Nephron (organoid): ENCODE data around the gene ARL8A.

Source experiments
- H3K27ac Mint-ChIP-seq, 3 experiments: 2 replicates each; pipeline ENCODE4 v1.8.0; 2020; ENCODE audit warnings: mixed read lengths in 3 of 3, mild to moderate bottlenecking in 2 of 3, moderate library complexity in 1 of 3
- H3K27me3 Mint-ChIP-seq: 2 replicates; pipeline ENCODE4 v1.8.0; 2021; ENCODE audit warnings: low read depth, mild to moderate bottlenecking, moderate library complexity, mixed read lengths
- H3K36me3 Mint-ChIP-seq: 2 replicates; pipeline ENCODE4 v1.8.0; 2020; ENCODE audit warnings: low read depth, mixed read lengths
- H3K4me1 Mint-ChIP-seq: 2 replicates; pipeline ENCODE4 v1.8.0; 2020; ENCODE audit warnings: mixed read lengths
- H3K4me3 Mint-ChIP-seq, 3 experiments: 2 replicates each; pipeline ENCODE4 v1.8.0; 2020; ENCODE audit warnings: mild to moderate bottlenecking in 3 of 3, mixed read lengths in 3 of 3, moderate library complexity in 2 of 3
- H3K9me3 Mint-ChIP-seq: 2 replicates; pipeline ENCODE4 v1.8.0; 2020; ENCODE audit warnings: mixed read lengths
- TF ChIP-seq, protein P1 (sequence below), 3 experiments: fragments of 200-600 bp; sonication (generic); IDR thresholded peaks; one replicate each; pipeline ENCODE4 v1.5.0; 2021; ENCODE audit warnings: antibody characterized with exemption in 3 of 3; ENCODE audit not compliant: unreplicated experiment in 3 of 3

ARL8A gene

DNA sequence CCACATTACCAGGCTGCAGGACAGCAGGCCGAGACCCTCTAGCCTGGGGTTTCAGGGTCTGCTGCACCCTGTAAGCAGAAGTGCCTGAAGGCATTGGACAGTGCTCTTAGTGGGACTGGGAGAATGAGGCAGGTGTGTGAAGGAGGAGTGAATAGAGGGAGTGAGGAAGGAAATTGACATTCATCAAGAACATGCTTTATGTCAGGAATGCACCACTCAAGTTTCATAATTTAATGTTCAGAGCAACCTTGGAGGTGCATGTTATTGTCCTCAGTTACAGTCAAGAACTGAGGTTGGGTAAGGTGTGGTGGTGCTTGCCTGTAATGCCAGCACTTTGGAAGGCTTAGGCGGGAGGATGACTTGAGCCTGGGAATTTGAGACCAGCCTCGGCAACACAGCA, 33.6 kb downstream of the ARL8A start:
- Mint-ChIP-seq H3K9me3 (no peaks in the 10 kb centered on the region), H3K27ac (peak overlapping the region in 2 of 3 experiments; percentile 14 to 64), H3K36me3 (no peaks in the 10 kb centered on the region), H3K27me3 (no peaks in the 10 kb centered on the region), H3K4me3 (no peak overlapping the region), H3K4me1 (peaks cover 18% of the 10 kb centered on the region)
- TF ChIP-seq, protein P1, sequence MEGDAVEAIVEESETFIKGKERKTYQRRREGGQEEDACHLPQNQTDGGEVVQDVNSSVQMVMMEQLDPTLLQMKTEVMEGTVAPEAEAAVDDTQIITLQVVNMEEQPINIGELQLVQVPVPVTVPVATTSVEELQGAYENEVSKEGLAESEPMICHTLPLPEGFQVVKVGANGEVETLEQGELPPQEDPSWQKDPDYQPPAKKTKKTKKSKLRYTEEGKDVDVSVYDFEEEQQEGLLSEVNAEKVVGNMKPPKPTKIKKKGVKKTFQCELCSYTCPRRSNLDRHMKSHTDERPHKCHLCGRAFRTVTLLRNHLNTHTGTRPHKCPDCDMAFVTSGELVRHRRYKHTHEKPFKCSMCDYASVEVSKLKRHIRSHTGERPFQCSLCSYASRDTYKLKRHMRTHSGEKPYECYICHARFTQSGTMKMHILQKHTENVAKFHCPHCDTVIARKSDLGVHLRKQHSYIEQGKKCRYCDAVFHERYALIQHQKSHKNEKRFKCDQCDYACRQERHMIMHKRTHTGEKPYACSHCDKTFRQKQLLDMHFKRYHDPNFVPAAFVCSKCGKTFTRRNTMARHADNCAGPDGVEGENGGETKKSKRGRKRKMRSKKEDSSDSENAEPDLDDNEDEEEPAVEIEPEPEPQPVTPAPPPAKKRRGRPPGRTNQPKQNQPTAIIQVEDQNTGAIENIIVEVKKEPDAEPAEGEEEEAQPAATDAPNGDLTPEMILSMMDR (IDR thresholded peaks at IDR 0.05; ENCODE audit: unreplicated experiment in 3 of 3): no peak

DNA sequence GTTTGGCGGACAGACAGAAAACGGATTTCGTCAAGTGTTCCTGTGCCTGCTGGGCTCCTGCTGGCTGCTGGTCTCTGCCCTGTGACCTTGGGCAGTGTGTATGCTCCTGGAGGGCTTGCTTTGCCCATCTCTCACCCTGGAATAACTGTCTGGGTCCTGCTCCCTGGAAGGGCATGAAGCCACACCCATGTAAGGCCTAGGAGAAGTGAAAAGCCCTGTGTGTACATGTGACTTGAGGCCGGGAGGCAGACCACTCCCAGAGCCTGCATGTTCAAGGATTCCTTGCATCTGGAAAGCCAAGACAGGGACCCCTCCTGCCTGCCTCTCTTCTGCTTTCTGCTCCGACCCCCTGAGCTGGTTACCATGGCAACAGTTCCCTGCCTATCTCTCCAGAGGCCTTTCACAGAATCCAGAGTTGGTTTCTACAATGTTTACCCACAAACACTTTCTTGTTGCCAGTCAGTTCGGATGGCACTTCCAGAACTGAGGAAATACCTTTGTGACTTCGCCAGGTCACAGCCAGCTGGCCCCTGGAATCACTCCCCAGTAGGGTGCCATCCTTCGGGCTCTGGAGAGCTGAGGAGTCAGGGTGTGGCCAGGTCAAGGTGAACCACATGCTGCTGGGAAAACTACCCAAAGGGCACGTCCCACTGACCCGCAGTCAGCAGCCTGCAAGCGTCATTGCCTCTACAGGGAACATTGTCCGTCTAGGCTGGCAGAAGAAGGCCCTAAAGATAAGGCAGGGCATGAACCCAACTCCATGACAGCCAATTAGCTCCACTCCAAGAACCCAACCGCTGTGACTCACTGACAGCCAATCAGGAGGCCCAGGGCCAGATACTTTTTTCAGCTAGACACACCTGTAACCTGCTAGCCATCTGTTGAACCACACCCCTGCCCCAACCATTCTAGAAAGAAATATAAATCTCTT, 36.5 kb downstream of the ARL8A start:
- H3K36me3 Mint-ChIP-seq: no peaks in the 10 kb centered on the region
- TF ChIP-seq, protein P1 (IDR thresholded peaks at IDR 0.05; ENCODE audit: unreplicated experiment in 3 of 3): no peak
- no peaks in the 10 kb centered on the region for H3K27me3 Mint-ChIP-seq
- H3K27ac Mint-ChIP-seq: peak overlapping the region; percentile 13 to 57 (median 46)
- H3K4me1 Mint-ChIP-seq: peaks cover 16% of the 10 kb centered on the region
- no peak overlapping the region for H3K4me3 Mint-ChIP-seq
- H3K9me3 Mint-ChIP-seq: no peaks in the 10 kb centered on the region

DNA sequence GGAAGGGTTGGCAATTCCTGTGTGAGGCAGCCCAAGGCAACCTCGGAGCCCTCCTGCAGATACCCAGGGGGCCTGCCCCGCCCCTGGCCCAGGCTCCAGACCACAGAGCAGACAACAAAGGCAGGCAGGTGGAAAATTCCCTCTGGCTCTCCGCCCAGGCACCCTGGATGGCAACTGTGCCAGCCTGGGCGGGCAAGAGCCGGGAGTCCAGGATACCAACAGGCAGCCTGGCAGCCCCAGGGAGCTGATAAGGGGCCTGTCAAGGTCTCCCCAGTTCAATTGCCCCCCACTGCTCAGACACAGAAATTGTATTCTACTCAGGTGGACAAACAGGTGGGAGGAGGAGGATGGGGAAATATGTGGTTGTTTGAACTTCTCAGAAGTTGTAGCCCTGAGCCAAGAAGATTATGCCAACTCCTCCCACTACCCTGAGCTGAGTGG, 37.2 kb downstream of the ARL8A start:
- Mint-ChIP-seq H3K36me3 (no peaks in the 10 kb centered on the region), H3K4me1 (peaks cover 13% of the 10 kb centered on the region), H3K27me3 (no peaks in the 10 kb centered on the region), H3K27ac (peak overlapping the region in 2 of 3 experiments; percentile 13 to 57), H3K9me3 (no peaks in the 10 kb centered on the region), H3K4me3 (no peak overlapping the region)
- TF ChIP-seq, protein P1 (IDR thresholded peaks at IDR 0.05; ENCODE audit: unreplicated experiment in 3 of 3): no peak

DNA sequence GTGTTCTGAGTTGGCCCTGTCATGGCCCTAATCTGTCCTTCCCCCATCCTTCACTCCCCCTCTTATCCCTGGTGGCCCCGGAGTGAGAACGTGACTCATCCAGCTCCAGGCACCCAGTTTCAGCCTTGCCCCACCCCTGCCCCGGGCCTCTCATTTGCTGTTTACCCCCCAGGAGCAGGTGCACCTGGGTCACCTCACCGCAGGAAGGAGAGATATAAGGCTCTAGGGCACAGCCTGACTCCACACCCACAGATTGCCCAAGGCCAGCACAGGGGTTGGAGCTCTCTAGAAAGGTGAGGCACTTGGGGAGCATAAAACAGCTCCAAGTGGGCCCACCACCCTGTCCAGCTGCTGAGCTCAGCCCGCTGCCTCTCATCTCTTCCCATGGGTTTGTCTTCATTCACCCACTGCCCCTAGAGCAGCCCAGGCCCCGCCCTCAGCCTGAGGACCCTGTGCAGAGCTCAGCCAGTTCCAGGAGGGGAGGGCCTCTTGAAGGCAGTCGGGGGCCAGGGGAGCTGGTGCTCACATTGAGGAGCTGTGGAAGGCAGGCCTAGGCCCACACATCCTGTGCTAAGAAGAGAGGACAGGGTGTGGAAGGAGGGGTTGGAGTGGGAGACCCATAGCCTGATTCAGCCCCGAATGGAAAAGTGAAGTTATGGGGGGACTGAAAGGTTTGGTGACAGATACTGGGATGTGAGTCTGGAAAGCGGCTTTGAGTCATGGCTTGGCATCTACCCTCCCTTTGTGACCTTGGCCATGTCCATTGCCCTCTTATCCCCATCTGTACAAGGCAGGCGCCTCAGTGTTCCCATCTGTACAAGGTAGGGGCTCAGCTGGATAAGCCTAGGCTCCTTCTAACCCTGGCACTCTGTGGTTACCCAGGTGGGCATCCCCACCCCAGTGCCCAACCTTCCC, 37.9 kb downstream of the ARL8A start:
- TF ChIP-seq, protein P1 (IDR thresholded peaks at IDR 0.05; ENCODE audit: unreplicated experiment in 3 of 3): no peak
- no peaks in the 10 kb centered on the region for H3K9me3 Mint-ChIP-seq
- peaks cover 13% of the 10 kb centered on the region for H3K4me1 Mint-ChIP-seq
- no peaks in the 10 kb centered on the region for H3K27me3 Mint-ChIP-seq
- H3K36me3 Mint-ChIP-seq: no peaks in the 10 kb centered on the region
- H3K4me3 Mint-ChIP-seq: no peak overlapping the region
- peak overlapping the region in 1 of 3 experiments; percentile 57 for H3K27ac Mint-ChIP-seq

DNA sequence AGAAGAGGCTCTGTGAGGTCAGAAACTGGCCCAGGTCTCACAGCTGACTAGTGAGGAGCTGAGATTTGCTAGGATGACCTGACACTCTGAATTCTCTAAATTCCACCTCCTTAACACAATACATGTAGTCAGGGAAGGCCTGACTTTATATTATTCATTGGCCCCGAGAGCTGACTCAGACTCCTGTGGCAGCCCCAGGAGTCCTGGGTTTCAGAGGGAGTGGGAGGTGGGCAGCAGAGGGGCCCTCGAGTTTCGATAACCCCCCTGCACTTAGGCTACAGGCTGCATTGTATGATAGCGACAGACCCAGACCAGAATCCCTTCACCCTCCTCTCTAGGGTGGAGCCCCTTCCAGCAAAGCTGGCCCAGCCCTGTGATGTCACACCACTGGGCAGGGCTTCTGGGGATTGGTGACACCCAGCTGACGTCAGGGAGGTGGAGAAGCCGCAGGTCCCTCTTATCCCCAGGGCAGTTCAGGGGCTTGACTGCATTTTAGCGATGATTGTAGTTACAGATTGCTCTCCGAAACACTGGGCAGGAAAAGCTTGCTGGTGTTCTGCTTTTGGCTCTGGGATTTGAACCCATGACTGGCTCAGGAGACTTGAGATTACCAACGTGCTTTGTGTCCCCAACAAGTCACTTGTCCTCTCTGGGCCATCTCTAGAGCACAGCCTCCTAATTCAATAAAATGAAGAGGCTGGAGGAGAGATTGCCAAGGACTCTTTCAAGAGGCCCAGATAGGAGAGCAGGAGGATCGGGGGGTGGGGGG, 38.8 kb downstream of the ARL8A start:
- Mint-ChIP-seq H3K27me3 (no peaks in the 10 kb centered on the region), H3K27ac (peak overlapping the region; percentile 25 to 68 (median 32)), H3K4me1 (peaks cover 13% of the 10 kb centered on the region), H3K36me3 (no peaks in the 10 kb centered on the region), H3K4me3 (no peak overlapping the region), H3K9me3 (no peaks in the 10 kb centered on the region)
- TF ChIP-seq, protein P1 (IDR thresholded peaks at IDR 0.05; ENCODE audit: unreplicated experiment in 3 of 3): no peak
